IgD-negative memory B cell (primary cell): Measurements from ENCODE around the gene NF2. TPM values are rescaled to one million over a fixed set of nuclear protein-coding genes. Genes with fewer than 3 reads are reported as not detected.

ENCODE experiments used
- H3K27ac Mint-ChIP-seq, 3 donors: one replicate each; pipeline ENCODE4 v1.8.0; 2020 to 2022; ENCODE audit warnings: mild to moderate bottlenecking in 3 of 3, mixed read lengths in 3 of 3, moderate library complexity in 1 of 3
- H3K27me3 Mint-ChIP-seq: one replicate; pipeline ENCODE4 v1.8.0; 2021; ENCODE audit warnings: mixed read lengths
- H3K36me3 Mint-ChIP-seq: one replicate; pipeline ENCODE4 v1.8.0; 2020; ENCODE audit warnings: mild to moderate bottlenecking, mixed read lengths
- H3K4me1 Mint-ChIP-seq, 3 donors: one replicate each; pipeline ENCODE4 v1.8.0; 2020 to 2022; ENCODE audit warnings: mixed read lengths in 3 of 3, mild to moderate bottlenecking in 1 of 3
- H3K4me3 Mint-ChIP-seq, 4 donors: one replicate each; pipeline ENCODE4 v1.8.0; 2020 to 2022; ENCODE audit warnings: mild to moderate bottlenecking in 4 of 4, mixed read lengths in 4 of 4, moderate library complexity in 3 of 4
- H3K9me3 Mint-ChIP-seq, 3 donors: one replicate each; pipeline ENCODE4 v1.8.0; 2020 to 2021; ENCODE audit warnings: mixed read lengths in 3 of 3, mild to moderate bottlenecking in 1 of 3
- polyA plus RNA-seq: library from polyadenylated mRNA; unstranded; fragments of 300-500 nt; fragmentation: Illumina TruSeq; gene quantifications from one replicate; pipeline ENCODE4 v1.2.3, GENCODE V29; 2021

NF2 gene
- polyA plus RNA-seq, 1 donor from 2014 or later = 17.7 TPM

DNA sequence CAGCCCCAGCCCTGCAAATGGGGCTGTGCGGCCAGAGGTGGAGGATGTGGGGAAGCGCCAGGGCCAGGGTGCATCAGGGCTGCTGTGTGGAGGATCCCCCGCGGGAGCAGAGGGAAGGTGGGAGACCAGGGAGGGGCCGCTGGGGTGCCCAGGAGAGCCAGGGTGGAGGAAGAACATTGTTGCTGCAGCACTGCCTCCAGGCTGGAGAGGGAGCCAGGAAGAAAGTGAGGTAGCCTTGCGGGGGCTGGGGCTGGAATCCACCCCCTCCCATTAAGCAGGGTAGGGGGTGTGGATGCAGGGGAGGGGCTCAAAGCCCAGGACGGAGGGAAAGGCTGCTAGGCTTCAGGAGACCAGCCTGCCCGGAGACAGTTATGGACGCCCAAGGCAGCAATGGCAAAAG is 131.4 kb downstream of the NF2 start:
- Mint-ChIP-seq H3K27ac (no peak overlapping the region), H3K4me1 (no peaks in the 10 kb centered on the region), H3K9me3 (no peaks in the 10 kb centered on the region), H3K36me3 (peaks cover 2% of the 10 kb centered on the region), H3K4me3 (no peak overlapping the region), H3K27me3 (no peaks in the 10 kb centered on the region)

DNA sequence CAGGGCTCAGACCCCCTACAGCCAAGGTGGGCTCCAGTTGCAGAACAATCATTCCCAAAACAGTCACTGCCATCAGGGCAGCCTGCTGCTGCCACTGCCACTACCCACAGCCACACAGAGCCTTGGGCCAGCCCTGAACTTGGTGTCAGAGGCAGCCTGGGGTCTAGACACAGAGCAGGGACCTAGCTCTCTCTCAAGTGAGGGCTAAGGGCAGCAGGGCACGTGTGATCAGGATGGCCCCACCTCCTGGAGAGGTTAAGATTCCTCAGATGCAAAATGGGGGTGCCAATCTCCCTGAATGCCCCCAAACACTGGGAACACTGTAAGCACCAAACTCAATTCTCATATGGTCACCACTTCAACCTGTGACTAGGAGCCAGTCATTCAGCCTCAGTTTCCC is 132.0 kb downstream of the NF2 start:
- H3K27me3 Mint-ChIP-seq = no peaks in the 10 kb centered on the region
- no peaks in the 10 kb centered on the region for H3K4me1 Mint-ChIP-seq
- no peak overlapping the region for H3K4me3 Mint-ChIP-seq
- H3K27ac Mint-ChIP-seq = no peak overlapping the region
- H3K36me3 Mint-ChIP-seq = peaks cover 2% of the 10 kb centered on the region
- no peaks in the 10 kb centered on the region for H3K9me3 Mint-ChIP-seq

DNA sequence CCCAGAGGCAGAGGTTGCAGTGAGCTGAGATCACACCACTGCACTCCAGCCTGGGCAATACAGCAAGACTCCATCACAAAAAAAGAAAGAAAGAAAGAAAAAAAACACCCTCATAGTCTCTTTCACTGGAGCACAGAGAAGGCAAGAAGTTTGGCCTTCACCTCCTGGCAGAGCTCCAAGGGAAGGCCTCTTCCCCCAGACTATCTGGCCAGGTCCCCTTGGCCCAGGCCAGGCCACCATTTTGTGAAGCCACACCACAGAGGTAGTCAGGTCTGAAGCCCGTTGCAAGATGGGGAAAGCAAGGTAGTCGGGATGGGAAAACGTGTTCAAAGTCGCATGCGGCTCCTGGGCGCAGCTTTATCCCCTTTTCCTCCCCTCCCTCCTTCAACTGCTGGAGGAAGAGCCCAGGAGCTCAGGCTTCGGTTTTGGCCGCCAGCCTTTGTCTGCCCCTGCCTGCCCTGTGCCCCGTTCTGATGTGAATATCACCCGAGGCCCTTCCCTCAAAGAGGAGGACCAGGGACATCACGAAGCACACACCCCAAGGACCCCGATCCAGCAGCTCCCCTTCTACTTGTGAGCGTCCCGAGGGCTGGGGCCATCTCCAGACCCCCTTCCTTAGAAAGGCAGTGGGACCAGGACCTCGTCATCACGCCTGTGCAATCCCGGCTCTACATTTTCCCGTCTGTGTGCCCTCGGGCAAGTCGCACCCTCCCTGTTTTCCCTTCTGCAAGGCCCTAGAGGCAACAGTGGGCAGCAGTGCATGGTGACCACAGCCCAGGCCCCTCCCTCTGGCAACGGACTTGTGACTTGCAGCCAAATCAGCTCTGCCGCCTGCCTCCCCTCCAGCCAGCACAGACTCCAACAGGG is 134.1 kb downstream of the NF2 start:
- H3K27ac Mint-ChIP-seq = no peak overlapping the region
- H3K27me3 Mint-ChIP-seq = no peaks in the 10 kb centered on the region
- peaks cover 2% of the 10 kb centered on the region for H3K36me3 Mint-ChIP-seq
- no peaks in the 10 kb centered on the region for H3K9me3 Mint-ChIP-seq
- H3K4me3 Mint-ChIP-seq = no peak overlapping the region
- H3K4me1 Mint-ChIP-seq = no peaks in the 10 kb centered on the region

DNA sequence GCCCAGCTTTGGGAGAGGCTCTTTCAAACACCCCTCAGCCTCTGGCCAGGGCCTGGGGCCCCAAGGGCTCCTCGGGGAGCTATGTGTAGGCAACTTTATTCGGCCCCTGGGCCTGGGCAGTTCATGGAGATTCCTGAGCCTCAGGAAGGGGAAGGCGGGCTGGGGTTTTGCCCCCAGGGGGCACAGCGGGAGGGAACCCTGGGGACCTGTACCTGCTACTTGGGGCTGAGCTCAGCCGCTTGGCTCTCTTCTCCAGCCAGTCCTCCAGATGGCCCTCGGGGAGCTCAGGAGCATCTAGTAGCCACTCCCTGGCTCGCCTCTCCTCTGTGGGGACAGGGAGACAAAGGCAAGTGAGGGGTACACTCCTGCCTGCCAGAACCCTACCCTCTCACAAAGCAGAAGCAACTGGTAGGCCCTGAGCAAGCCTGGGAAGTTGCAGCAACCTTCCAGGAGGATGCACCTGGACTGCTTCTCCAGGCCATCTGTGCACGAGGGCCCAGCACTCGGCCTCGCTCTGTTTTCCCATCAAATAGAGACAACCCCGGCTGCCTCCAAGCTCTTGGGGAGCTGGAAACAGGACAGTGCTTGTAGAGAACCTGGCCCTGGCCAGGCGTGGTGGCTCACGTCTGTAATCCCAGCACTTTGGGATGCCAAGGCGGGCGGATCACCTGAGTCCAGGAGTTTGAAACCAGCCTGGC is 134.8 kb downstream of the NF2 start:
- no peak overlapping the region for H3K4me3 Mint-ChIP-seq
- peaks cover 4% of the 10 kb centered on the region for H3K36me3 Mint-ChIP-seq
- H3K27ac Mint-ChIP-seq = no peak overlapping the region
- H3K9me3 Mint-ChIP-seq = no peaks in the 10 kb centered on the region
- no peaks in the 10 kb centered on the region for H3K27me3 Mint-ChIP-seq
- H3K4me1 Mint-ChIP-seq = no peaks in the 10 kb centered on the region

DNA sequence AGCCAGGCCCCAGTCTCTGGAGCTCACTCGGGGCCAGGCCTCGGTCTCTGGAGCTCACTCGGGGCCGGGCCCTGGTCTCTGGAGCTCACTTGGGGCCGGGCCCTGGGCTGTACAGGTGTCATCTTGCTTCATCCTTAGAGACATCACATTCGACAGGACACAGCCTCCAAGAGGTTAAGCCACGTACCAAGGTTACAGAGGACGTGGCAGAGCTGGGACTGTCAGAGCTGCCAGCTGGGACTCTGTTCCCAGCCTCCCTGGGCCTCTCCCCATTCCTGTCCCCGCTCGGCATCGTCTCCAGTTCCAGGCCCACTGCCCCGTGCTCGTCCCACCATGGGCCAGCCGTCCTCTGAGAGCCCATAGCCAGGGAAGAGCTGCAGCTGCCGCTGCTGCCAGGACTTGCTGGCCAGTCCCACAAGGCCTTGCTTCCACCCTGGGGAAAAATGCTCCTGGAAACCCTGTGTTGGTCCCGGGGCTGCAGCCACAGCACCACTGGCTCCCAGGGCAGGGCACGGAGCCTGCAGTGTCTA is 136.0 kb downstream of the NF2 start:
- no peaks in the 10 kb centered on the region for H3K9me3 Mint-ChIP-seq
- no peak overlapping the region for H3K4me3 Mint-ChIP-seq
- no peaks in the 10 kb centered on the region for H3K4me1 Mint-ChIP-seq
- peaks cover 5% of the 10 kb centered on the region for H3K36me3 Mint-ChIP-seq
- no peaks in the 10 kb centered on the region for H3K27me3 Mint-ChIP-seq
- H3K27ac Mint-ChIP-seq = peak overlapping the region in 1 of 3 donors; percentile 59

DNA sequence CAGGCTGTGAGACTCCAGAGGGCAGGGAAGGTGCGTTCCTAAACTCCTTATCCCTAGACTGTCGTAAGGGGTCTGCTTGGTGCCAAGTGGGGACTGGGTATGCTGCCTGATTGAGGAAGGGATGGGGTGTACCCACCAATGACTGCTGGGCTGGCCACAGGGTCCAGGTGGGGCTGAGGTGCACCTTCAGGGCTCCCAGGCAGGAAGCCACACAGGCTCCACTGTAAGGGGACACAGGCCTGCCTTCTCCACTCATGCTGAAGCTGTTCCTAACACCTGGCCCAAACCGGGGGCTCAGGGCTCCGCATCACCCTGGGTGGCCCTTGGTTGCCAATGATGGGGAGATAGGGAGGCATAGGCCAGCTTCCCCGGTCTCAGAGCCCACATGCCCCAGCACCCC is 136.8 kb downstream of the NF2 start:
- no peak overlapping the region for H3K27ac Mint-ChIP-seq
- H3K27me3 Mint-ChIP-seq = no peaks in the 10 kb centered on the region
- H3K4me3 Mint-ChIP-seq = no peak overlapping the region
- no peaks in the 10 kb centered on the region for H3K4me1 Mint-ChIP-seq
- peaks cover 5% of the 10 kb centered on the region for H3K36me3 Mint-ChIP-seq
- H3K9me3 Mint-ChIP-seq = no peaks in the 10 kb centered on the region

DNA sequence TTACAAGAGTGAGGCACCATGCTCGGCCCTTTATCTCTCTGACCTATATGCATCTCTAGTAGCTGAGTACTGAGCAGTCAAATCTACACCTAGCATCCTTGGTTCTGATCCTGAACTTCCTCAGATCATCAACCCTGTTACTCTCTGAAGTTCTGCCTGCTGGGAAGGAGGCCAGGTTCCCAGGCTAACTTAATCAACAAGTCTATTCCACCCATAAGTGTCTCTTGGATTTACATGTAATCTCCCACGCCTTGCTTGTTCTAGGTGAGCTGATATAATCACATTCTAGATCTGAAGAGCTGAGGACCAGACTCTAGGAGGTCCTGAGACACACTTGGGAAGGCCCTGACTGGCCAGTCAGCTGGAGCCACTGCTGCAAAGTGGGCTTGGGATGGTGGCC is 138.5 kb downstream of the NF2 start:
- H3K4me1 Mint-ChIP-seq = no peaks in the 10 kb centered on the region
- H3K9me3 Mint-ChIP-seq = no peaks in the 10 kb centered on the region
- H3K27me3 Mint-ChIP-seq = no peaks in the 10 kb centered on the region
- H3K27ac Mint-ChIP-seq = no peak overlapping the region
- peaks cover 5% of the 10 kb centered on the region for H3K36me3 Mint-ChIP-seq
- no peak overlapping the region for H3K4me3 Mint-ChIP-seq

DNA sequence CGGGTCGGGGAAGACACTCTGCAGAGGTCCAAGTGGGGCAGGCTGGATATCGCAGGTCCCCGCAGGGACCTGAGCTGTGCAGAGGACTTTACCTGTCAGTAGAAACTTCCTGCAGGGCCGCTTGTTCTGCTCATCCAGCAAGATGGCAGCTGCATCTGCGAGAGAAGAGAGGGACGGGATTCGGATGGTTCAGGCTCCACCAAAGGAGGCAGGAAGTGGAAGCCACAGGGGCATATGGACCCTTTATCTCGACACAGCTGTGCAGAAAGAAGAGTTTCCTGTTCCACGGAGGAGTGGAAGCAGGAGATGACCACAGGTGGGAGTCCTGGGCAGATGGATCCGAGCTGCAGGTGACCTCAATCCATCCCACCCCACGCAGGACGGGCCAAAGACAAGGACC is 138.9 kb downstream of the NF2 start:
- Mint-ChIP-seq H3K27me3 (no peaks in the 10 kb centered on the region), H3K36me3 (peaks cover 2% of the 10 kb centered on the region), H3K27ac (no peak overlapping the region), H3K4me1 (no peaks in the 10 kb centered on the region), H3K4me3 (no peak overlapping the region), H3K9me3 (no peaks in the 10 kb centered on the region)

DNA sequence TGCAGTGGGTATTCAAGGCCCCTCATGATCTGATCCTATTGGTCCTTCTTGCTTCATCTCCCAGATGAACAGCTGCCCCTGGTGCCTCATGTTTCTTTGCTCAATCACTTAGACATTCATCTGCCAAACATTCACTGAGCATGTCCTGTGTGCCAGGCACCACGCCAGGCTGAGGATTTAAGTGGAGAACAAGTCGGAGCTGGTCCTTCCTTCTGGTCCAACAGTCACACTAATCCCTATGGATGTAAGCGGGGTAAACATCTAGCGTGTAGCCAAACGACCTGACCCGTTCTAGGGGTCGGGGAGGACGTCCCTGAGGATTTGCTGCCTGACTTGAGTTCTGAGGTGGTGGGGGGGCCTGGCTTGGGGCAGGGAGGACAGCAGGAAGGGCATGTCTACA is 141.5 kb downstream of the NF2 start:
- H3K4me1 Mint-ChIP-seq = no peaks in the 10 kb centered on the region
- H3K4me3 Mint-ChIP-seq = no peak overlapping the region
- no peaks in the 10 kb centered on the region for H3K27me3 Mint-ChIP-seq
- H3K36me3 Mint-ChIP-seq = peaks cover 2% of the 10 kb centered on the region
- H3K27ac Mint-ChIP-seq = no peak overlapping the region
- H3K9me3 Mint-ChIP-seq = no peaks in the 10 kb centered on the region

DNA sequence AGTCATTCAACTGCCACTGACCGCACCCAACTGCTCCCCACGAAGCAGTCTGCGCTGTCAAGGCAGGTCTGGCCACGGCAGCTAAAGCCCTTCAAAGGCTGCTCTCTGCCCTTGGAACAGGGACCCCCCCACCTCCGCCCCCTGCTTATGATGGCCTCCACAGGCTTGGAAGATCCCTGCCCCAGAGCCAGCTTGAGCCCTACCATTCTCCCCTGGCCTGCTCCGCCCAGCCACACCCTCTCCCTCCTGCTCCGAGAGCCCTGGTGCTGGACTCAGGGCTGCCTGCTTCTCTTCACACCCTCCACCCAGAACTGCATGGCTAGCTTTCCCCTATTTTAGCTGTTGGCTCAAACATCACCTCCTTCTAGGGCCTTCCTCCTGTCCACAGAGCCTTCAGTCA is 144.4 kb downstream of the NF2 start:
- Mint-ChIP-seq H3K36me3 (peaks cover 2% of the 10 kb centered on the region), H3K9me3 (no peaks in the 10 kb centered on the region), H3K27me3 (no peaks in the 10 kb centered on the region), H3K4me3 (no peak overlapping the region), H3K27ac (no peak overlapping the region), H3K4me1 (no peaks in the 10 kb centered on the region)

Other genes with a start within 250 kb of the NF2 start
- 45.9 TPM for gene AP1B1, start 215.1 kb upstream of the NF2 start, polyA plus RNA-seq
- gene RFPL1, start 165.1 kb upstream of the NF2 start, polyA plus RNA-seq = not detected
- 0.98 TPM for gene NEFH, start 123.4 kb upstream of the NF2 start, polyA plus RNA-seq
- 30.1 TPM for gene THOC5, start 49.9 kb upstream of the NF2 start, polyA plus RNA-seq
- 41.6 TPM for gene NIPSNAP1, start 22.5 kb upstream of the NF2 start, polyA plus RNA-seq
- gene CABP7, start 116.4 kb downstream of the NF2 start, polyA plus RNA-seq = 0.11 TPM
- gene ZMAT5, start 163.4 kb downstream of the NF2 start, polyA plus RNA-seq = 49.8 TPM
- gene UQCR10, start 163.7 kb downstream of the NF2 start, polyA plus RNA-seq = 255 TPM
- gene ASCC2, start 234.6 kb downstream of the NF2 start, polyA plus RNA-seq = 58.5 TPM